Midbrain (tissue), 1 donor: Measurements from ENCODE around the gene SEC63.

Experiments used
- DNase-seq: peaks from one replicate; lab custom pipeline; 2025; lab: John Stamatoyannopoulos, UW

Gene SEC63

GRCh38 chr6:107818272-107818671, 139.7 kb downstream of the SEC63 start:
- DNase-seq = no peak

GRCh38 chr6:107817784-107818183, 140.2 kb downstream of the SEC63 start:
- no peak for DNase-seq
